Neuron (in vitro differentiated cells): ENCODE measurements around the gene NAT14.

Source experiments
- H2AFZ ChIP-seq: one replicate; pipeline ENCODE4 v1.6.1; 2013; ENCODE audit warnings: low read depth, mild to moderate bottlenecking, inconsistent platforms, low read length, moderate library complexity
- H3K27me3 ChIP-seq: one replicate; pipeline ENCODE4 v1.6.1; 2013; ENCODE audit warnings: low read length; ENCODE audit not compliant: insufficient read depth
- H3K36me3 ChIP-seq: one replicate; pipeline ENCODE4 v1.6.1; 2013; ENCODE audit warnings: low read length; ENCODE audit not compliant: insufficient read depth
- H3K4me1 ChIP-seq: one replicate; pipeline ENCODE4 v1.6.1; 2013; ENCODE audit warnings: low read length; ENCODE audit not compliant: insufficient read depth
- H3K4me3 ChIP-seq: 2 replicates; pipeline ENCODE4 v1.5.1; 2013; ENCODE audit warnings: mild to moderate bottlenecking, low read length, moderate library complexity
- H3K9me3 ChIP-seq: one replicate; pipeline ENCODE4 v1.6.1; 2013; ENCODE audit warnings: low read length

The NAT14 gene

GRCh38 chr19:55466241-55466614 lies 18.8 kb upstream of the NAT14 start:
- H3K9me3 ChIP-seq: no peaks in the 10 kb centered on the region
- H2AFZ ChIP-seq: no peak overlapping the region
- peaks cover 5% of the 10 kb centered on the region for H3K4me1 ChIP-seq
- no peaks in the 10 kb centered on the region for H3K36me3 ChIP-seq
- no peak overlapping the region for H3K4me3 ChIP-seq
- peaks cover 19% of the 10 kb centered on the region for H3K27me3 ChIP-seq

GRCh38 chr19:55467236-55468053 lies 17.5 kb upstream of the NAT14 start:
- Histone ChIP-seq H3K4me1 (no peaks in the 10 kb centered on the region), H3K9me3 (no peaks in the 10 kb centered on the region), H2AFZ (no peak overlapping the region), H3K4me3 (no peak overlapping the region), H3K27me3 (peaks cover 19% of the 10 kb centered on the region), H3K36me3 (no peaks in the 10 kb centered on the region)

- peaks cover 19% of the 10 kb centered on the region for H3K27me3 ChIP-seq
- H3K4me1 ChIP-seq: peaks cover under 1% of the 10 kb centered on the region
- no peaks in the 10 kb centered on the region for H3K9me3 ChIP-seq
- H3K36me3 ChIP-seq: no peaks in the 10 kb centered on the region
- H2AFZ ChIP-seq: no peak overlapping the region
- H3K4me3 ChIP-seq: no peak overlapping the region
Observed at GRCh38 chr19:55468054-55468393, 17.0 kb upstream of the NAT14 start.

- no peak overlapping the region for H2AFZ ChIP-seq
- H3K4me3 ChIP-seq: no peak overlapping the region
- no peaks in the 10 kb centered on the region for H3K9me3 ChIP-seq
- H3K27me3 ChIP-seq: no peaks in the 10 kb centered on the region
- no peaks in the 10 kb centered on the region for H3K36me3 ChIP-seq
- H3K4me1 ChIP-seq: peaks cover 12% of the 10 kb centered on the region
Observed at GRCh38 chr19:55471266-55471665, 13.7 kb upstream of the NAT14 start.

GRCh38 chr19:55472463-55472862 lies 12.5 kb upstream of the NAT14 start:
- Histone ChIP-seq H3K27me3 (no peaks in the 10 kb centered on the region), H3K9me3 (no peaks in the 10 kb centered on the region), H3K4me3 (no peak overlapping the region), H3K36me3 (no peaks in the 10 kb centered on the region), H3K4me1 (peaks cover 14% of the 10 kb centered on the region), H2AFZ (no peak overlapping the region)

GRCh38 chr19:55473225-55474012 lies 11.6 kb upstream of the NAT14 start:
- Histone ChIP-seq H2AFZ (no peak overlapping the region), H3K9me3 (no peaks in the 10 kb centered on the region), H3K4me3 (no peak overlapping the region), H3K4me1 (peaks cover 22% of the 10 kb centered on the region), H3K36me3 (no peaks in the 10 kb centered on the region), H3K27me3 (no peaks in the 10 kb centered on the region)

GRCh38 chr19:55474269-55475265 lies 10.4 kb upstream of the NAT14 start:
- no peaks in the 10 kb centered on the region for H3K27me3 ChIP-seq
- H3K4me1 ChIP-seq: peaks cover 23% of the 10 kb centered on the region
- H3K4me3 ChIP-seq: no peak overlapping the region
- H2AFZ ChIP-seq: no peak overlapping the region
- no peaks in the 10 kb centered on the region for H3K9me3 ChIP-seq
- no peaks in the 10 kb centered on the region for H3K36me3 ChIP-seq

GRCh38 chr19:55476100-55476775 lies 8.8 kb upstream of the NAT14 start, which contains the start of gene ZNF628:
TSS of gene ZNF628 (plus strand) at chr19:55476617. CDS start at chr19:55479911, 3,294 bp downstream.
- Histone ChIP-seq H3K4me1 (peaks cover 23% of the 10 kb centered on the region), H3K36me3 (no peaks in the 10 kb centered on the region), H3K4me3 (peak within 1 kb of the TSS; percentile 64), H2AFZ (peak within 1 kb of the TSS; percentile 31), H3K9me3 (no peaks in the 10 kb centered on the region), H3K27me3 (no peaks in the 10 kb centered on the region)

- Histone ChIP-seq H3K36me3 (peaks cover 3% of the 10 kb centered on the region), H3K9me3 (no peaks in the 10 kb centered on the region), H3K27me3 (no peaks in the 10 kb centered on the region), H3K4me3 (peak overlapping the region; percentile 64), H2AFZ (no peak overlapping the region), H3K4me1 (peaks cover 23% of the 10 kb centered on the region)
Observed at GRCh38 chr19:55477905-55478304, 7.1 kb upstream of the NAT14 start.

- H3K4me1 ChIP-seq: peaks cover 19% of the 10 kb centered on the region
- no peak overlapping the region for H2AFZ ChIP-seq
- no peaks in the 10 kb centered on the region for H3K27me3 ChIP-seq
- H3K9me3 ChIP-seq: no peaks in the 10 kb centered on the region
- peaks cover 3% of the 10 kb centered on the region for H3K36me3 ChIP-seq
- no peak overlapping the region for H3K4me3 ChIP-seq
Observed at GRCh38 chr19:55478364-55478763, 6.6 kb upstream of the NAT14 start.

- H3K27me3 ChIP-seq: no peaks in the 10 kb centered on the region
- no peaks in the 10 kb centered on the region for H3K9me3 ChIP-seq
- H3K36me3 ChIP-seq: peaks cover 3% of the 10 kb centered on the region
- H3K4me1 ChIP-seq: peaks cover 20% of the 10 kb centered on the region
- no peak overlapping the region for H2AFZ ChIP-seq
- no peak overlapping the region for H3K4me3 ChIP-seq
Observed at GRCh38 chr19:55479045-55479444, 5.9 kb upstream of the NAT14 start.

GRCh38 chr19:55479451-55480230 lies 5.3 kb upstream of the NAT14 start:
- Histone ChIP-seq H3K4me1 (peaks cover 26% of the 10 kb centered on the region), H3K36me3 (peaks cover 3% of the 10 kb centered on the region), H2AFZ (no peak overlapping the region), H3K27me3 (no peaks in the 10 kb centered on the region), H3K9me3 (no peaks in the 10 kb centered on the region), H3K4me3 (no peak overlapping the region)
